GM19099 (cell line): ENCODE measurements around the gene PP2D1.
A peak's percentile ranks its signal among the peaks of the same experiment; 100 is the strongest.

Experiments used
- POLR2A ChIP-seq: IDR thresholded peaks from 3 replicates; pipeline ENCODE4 v1.6.1; 2011; ENCODE audit warnings: low read depth; ENCODE audit not compliant: insufficient read length; ENCODE audit errors: extremely low read depth

The PP2D1 gene

GRCh38 chr3:20043825-20044224, 31.8 kb upstream of the PP2D1 start:
- no peak for TF ChIP-seq POLR2A

- no peak for TF ChIP-seq POLR2A
Measured at GRCh38 chr3:20043396-20043795, 31.3 kb upstream of the PP2D1 start.

GRCh38 chr3:20042331-20042730, 30.3 kb upstream of the PP2D1 start:
- TF ChIP-seq POLR2A, result no peak

GRCh38 chr3:20041197-20041780, 29.2 kb upstream of the PP2D1 start:
- no peak for TF ChIP-seq POLR2A

GRCh38 chr3:20040548-20041196, 28.6 kb upstream of the PP2D1 start:
- peak; percentile 55 for TF ChIP-seq POLR2A

GRCh38 chr3:20039765-20040547, 27.9 kb upstream of the PP2D1 start, which contains the start of gene KAT2B:
Gene KAT2B, plus strand, starts transcription at chr3:20040446. Its CDS starts 32 bp downstream, at chr3:20040478.
- peak; percentile 65 for TF ChIP-seq POLR2A

GRCh38 chr3:20039466-20039764, 27.4 kb upstream of the PP2D1 start:
- no peak for TF ChIP-seq POLR2A

GRCh38 chr3:20038699-20039465, 26.8 kb upstream of the PP2D1 start:
- TF ChIP-seq POLR2A, result no peak

- no peak for TF ChIP-seq POLR2A
Measured at GRCh38 chr3:20037255-20037996, 25.4 kb upstream of the PP2D1 start.

- no peak for TF ChIP-seq POLR2A
Measured at GRCh38 chr3:20035019-20035418, 23.0 kb upstream of the PP2D1 start.

- TF ChIP-seq POLR2A, result no peak
Measured at GRCh38 chr3:20028905-20029331, 16.9 kb upstream of the PP2D1 start.

- TF ChIP-seq POLR2A, result no peak
Measured at GRCh38 chr3:20027136-20027535, 15.1 kb upstream of the PP2D1 start.

- TF ChIP-seq POLR2A, result no peak
Measured at GRCh38 chr3:20023623-20024405, 11.8 kb upstream of the PP2D1 start.
